Ishikawa (cell line): Measurements from ENCODE around the gene WWOX.

Experiments
- CEBPB ChIP-seq: IDR thresholded peaks from 2 replicates; pipeline ENCODE4 v1.6.1; 2012
- CREB1 ChIP-seq: IDR thresholded peaks from 2 replicates; pipeline ENCODE4 v1.6.1; 2012; ENCODE audit warnings: low read depth
- EGR1 ChIP-seq: IDR thresholded peaks from 2 replicates; pipeline ENCODE4 v1.6.1; 2012
- EP300 ChIP-seq: IDR thresholded peaks from 2 replicates; pipeline ENCODE4 v1.6.1; 2012; ENCODE audit warnings: borderline replicate concordance
- FOXM1 ChIP-seq: IDR thresholded peaks from 2 replicates; pipeline ENCODE4 v1.6.1; 2012; ENCODE audit warnings: low read depth, borderline replicate concordance
- MAX ChIP-seq: IDR thresholded peaks from 2 replicates; pipeline ENCODE4 v1.6.1; 2012
- NFIC ChIP-seq: IDR thresholded peaks from 2 replicates; pipeline ENCODE4 v1.6.1; 2012
- RAD21 ChIP-seq: IDR thresholded peaks from 2 replicates; pipeline ENCODE4 v1.6.1; 2012; ENCODE audit warnings: low read depth
- TAF1 ChIP-seq: IDR thresholded peaks from 2 replicates; pipeline ENCODE4 v1.6.1; 2012; ENCODE audit warnings: low read depth, mild to moderate bottlenecking
- TCF12 ChIP-seq: IDR thresholded peaks from 2 replicates; pipeline ENCODE4 v1.6.1; 2012; ENCODE audit warnings: low read depth
- TEAD4 ChIP-seq: IDR thresholded peaks from 2 replicates; pipeline ENCODE4 v1.6.1; 2012
- YY1 ChIP-seq: IDR thresholded peaks from 2 replicates; pipeline ENCODE4 v1.6.1; 2012; ENCODE audit warnings: low read depth
- ZBTB7A ChIP-seq: IDR thresholded peaks from 2 replicates; pipeline ENCODE4 v1.6.1; 2012; ENCODE audit warnings: low read depth
- TF ChIP-seq, protein P1 (sequence below): IDR thresholded peaks from 2 replicates; pipeline ENCODE4 v1.6.1; 2012
- TF ChIP-seq, protein P2 (sequence below): IDR thresholded peaks from 2 replicates; pipeline ENCODE4 v1.6.1; 2012; ENCODE audit warnings: low read depth, mild to moderate bottlenecking

The WWOX gene

GRCh38 chr16:78641433-78641832 lies 542.0 kb downstream of the WWOX start:
- TF ChIP-seq EGR1 (no peak), NFIC (no peak), CREB1 (no peak), RAD21 (no peak), TEAD4 (no peak), EP300 (no peak), CEBPB (no peak), ZBTB7A (no peak), TAF1 (no peak), YY1 (no peak), MAX (no peak), FOXM1 (no peak), TCF12 (no peak)
- TF ChIP-seq, protein P1, sequence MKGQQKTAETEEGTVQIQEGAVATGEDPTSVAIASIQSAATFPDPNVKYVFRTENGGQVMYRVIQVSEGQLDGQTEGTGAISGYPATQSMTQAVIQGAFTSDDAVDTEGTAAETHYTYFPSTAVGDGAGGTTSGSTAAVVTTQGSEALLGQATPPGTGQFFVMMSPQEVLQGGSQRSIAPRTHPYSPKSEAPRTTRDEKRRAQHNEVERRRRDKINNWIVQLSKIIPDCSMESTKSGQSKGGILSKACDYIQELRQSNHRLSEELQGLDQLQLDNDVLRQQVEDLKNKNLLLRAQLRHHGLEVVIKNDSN, result no peak
- TF ChIP-seq, protein P2, sequence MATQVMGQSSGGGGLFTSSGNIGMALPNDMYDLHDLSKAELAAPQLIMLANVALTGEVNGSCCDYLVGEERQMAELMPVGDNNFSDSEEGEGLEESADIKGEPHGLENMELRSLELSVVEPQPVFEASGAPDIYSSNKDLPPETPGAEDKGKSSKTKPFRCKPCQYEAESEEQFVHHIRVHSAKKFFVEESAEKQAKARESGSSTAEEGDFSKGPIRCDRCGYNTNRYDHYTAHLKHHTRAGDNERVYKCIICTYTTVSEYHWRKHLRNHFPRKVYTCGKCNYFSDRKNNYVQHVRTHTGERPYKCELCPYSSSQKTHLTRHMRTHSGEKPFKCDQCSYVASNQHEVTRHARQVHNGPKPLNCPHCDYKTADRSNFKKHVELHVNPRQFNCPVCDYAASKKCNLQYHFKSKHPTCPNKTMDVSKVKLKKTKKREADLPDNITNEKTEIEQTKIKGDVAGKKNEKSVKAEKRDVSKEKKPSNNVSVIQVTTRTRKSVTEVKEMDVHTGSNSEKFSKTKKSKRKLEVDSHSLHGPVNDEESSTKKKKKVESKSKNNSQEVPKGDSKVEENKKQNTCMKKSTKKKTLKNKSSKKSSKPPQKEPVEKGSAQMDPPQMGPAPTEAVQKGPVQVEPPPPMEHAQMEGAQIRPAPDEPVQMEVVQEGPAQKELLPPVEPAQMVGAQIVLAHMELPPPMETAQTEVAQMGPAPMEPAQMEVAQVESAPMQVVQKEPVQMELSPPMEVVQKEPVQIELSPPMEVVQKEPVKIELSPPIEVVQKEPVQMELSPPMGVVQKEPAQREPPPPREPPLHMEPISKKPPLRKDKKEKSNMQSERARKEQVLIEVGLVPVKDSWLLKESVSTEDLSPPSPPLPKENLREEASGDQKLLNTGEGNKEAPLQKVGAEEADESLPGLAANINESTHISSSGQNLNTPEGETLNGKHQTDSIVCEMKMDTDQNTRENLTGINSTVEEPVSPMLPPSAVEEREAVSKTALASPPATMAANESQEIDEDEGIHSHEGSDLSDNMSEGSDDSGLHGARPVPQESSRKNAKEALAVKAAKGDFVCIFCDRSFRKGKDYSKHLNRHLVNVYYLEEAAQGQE, result no peak

DNA sequence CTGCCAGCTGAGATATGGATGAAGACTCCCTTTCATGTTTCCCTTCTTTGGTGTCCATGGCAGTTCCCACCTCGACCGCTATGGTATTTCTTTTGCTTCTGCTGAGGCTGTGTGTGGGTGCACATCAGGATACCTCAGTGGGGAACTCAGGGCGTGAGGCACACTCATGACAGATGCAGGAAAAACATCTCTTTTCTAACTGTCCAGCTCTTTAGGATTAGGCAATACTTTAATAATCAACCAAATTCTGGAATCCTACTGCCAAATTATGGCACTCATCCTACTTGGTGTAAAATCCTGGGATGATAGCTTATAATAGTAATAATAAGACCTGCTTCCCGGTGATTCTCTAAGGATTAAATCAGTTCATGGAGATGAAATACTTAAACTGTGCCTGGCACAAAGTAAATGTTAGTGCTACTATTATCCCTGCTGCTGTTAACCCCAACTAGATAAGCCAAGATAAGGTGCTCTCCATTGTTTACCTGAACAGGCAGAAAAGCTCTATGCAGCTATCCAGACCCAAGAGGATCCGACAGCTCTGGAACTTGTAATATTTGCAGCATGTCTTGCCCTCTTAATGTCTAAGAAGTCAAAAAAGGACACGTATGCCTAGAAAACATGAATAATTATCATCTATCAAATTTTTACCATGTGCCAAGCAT lies 543.3 kb downstream of the WWOX start:
- TF ChIP-seq MAX (no peak), TEAD4 (no peak), CEBPB (no peak), TAF1 (no peak), ZBTB7A (no peak), CREB1 (no peak), RAD21 (no peak), NFIC (no peak), TCF12 (no peak), YY1 (no peak), EGR1 (no peak), FOXM1 (no peak), EP300 (no peak)
- TF ChIP-seq, protein P2, result no peak
- TF ChIP-seq, protein P1, result no peak

DNA sequence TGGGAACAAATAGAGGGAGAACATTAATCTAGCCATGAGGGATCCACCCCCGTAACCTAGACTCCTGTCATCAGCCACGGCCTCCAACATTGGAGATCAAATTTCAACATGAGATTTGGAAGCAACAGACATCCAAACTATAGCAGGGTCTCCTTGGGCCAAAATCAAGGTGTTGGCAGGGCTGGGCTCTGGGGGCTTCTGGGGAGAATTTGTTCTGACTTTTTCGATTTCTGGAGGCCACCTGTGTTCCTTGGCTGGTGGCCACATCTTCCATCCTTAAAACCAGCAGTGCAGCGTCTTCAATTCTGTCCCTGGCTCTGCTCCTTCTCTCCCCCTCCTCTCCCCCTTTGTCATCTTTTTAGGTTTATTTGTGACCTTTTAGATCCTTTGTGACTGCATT lies 546.2 kb downstream of the WWOX start:
- TF ChIP-seq, protein P2, result no peak
- TF ChIP-seq MAX (no peak), CEBPB (no peak), TCF12 (no peak), EP300 (no peak), FOXM1 (no peak), YY1 (no peak), CREB1 (no peak), NFIC (no peak), TAF1 (no peak), EGR1 (no peak), TEAD4 (no peak)

DNA sequence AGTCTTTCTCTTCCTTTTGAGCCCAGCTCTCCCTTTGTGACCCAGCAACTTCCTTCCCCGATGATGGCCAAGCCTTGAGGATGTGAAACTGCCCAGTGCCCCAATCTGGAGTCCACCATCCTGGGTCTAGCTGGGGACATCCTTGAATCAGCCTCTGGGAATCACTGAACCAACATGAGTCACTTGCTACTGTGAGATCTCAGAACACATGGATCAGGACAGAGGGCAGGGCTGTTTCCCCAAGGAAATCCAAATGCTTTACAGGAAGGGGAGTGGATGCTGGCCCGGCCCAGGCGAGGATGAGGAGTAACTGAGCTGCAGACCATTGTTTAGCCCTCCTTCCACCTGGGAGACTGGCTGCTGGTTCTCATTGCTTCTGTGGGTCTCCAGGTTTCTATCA lies 547.6 kb downstream of the WWOX start:
- TF ChIP-seq FOXM1, result no peak
- no peak for TF ChIP-seq EP300
- no peak for TF ChIP-seq ZBTB7A
- no peak for TF ChIP-seq MAX
